Neural cell (in vitro differentiated cells): Measurements from ENCODE around the gene ANKRD33. TPM values are rescaled to one million over a fixed set of nuclear protein-coding genes. Genes with fewer than 3 reads are reported as not detected.

Experiments used
- H2AFZ ChIP-seq: fragments of 200-600, 300-800 bp; sonication (generic), shearing (Covaris generic); 2 replicates; pipeline ENCODE4 v1.6.0; 2014; ENCODE audit warnings: low read depth, mild to moderate bottlenecking, antibody characterized with exemption, low read length, moderate library complexity
- H3F3A ChIP-seq: fragments of 200-600 bp; shearing (Covaris generic); 2 replicates; pipeline ENCODE4 v1.6.1; 2016; ENCODE audit warnings: mild to moderate bottlenecking, moderate library complexity, mixed read lengths, antibody characterized with exemption, low read length; ENCODE audit not compliant: insufficient read depth, poor library complexity, severe bottlenecking
- H3K27ac ChIP-seq: fragments of 200-600, 300-800 bp; sonication (generic), shearing (Covaris generic); 2 replicates; pipeline ENCODE4 v1.5.1; 2014; ENCODE audit warnings: mild to moderate bottlenecking, low read length, moderate library complexity
- H3K27me3 ChIP-seq: fragments of 300-800, 200-600 bp; sonication (generic), shearing (Covaris generic); 2 replicates; pipeline ENCODE4 v1.6.0; 2014; ENCODE audit warnings: mild to moderate bottlenecking, low read depth, low read length, moderate library complexity; ENCODE audit not compliant: insufficient read depth
- H3K36me3 ChIP-seq: fragments of 300-800, 200-600 bp; sonication (generic), shearing (Covaris generic); 2 replicates; pipeline ENCODE4 v1.5.1; 2014; ENCODE audit warnings: mild to moderate bottlenecking, antibody characterized with exemption, low read length, moderate library complexity; ENCODE audit not compliant: insufficient read depth
- H3K4me2 ChIP-seq: fragments of 300-800, 200-600 bp; sonication (generic), shearing (Covaris generic); 2 replicates; pipeline ENCODE4 v1.6.0; 2014; ENCODE audit warnings: mild to moderate bottlenecking, low read length
- H3K4me3 ChIP-seq: fragments of 300-800, 200-600 bp; sonication (generic), shearing (Covaris generic); 2 replicates; pipeline ENCODE4 v1.5.1; 2014; ENCODE audit warnings: mild to moderate bottlenecking, low read length, moderate library complexity
- H3K79me2 ChIP-seq: fragments of 200-600 bp; shearing (Covaris generic); replicated peaks from 2 replicates; pipeline ENCODE4 v1.6.0; 2014; ENCODE audit warnings: mild to moderate bottlenecking, low read length, moderate library complexity; ENCODE audit not compliant: insufficient read depth
- H3K9ac ChIP-seq: fragments of 300-800, 200-600 bp; sonication (generic), shearing (Covaris generic); 2 replicates; pipeline ENCODE4 v1.6.1; 2016; ENCODE audit warnings: mild to moderate bottlenecking, low read length, mixed read lengths
- H3K9me2 ChIP-seq: fragments of 200-600 bp; shearing (Covaris generic); 2 replicates; pipeline ENCODE4 v1.6.1; 2016; ENCODE audit warnings: mild to moderate bottlenecking, low read length, mixed read lengths; ENCODE audit not compliant: insufficient read depth
- H3K9me3 ChIP-seq: fragments of 200-600, 300-800 bp; sonication (generic), shearing (Covaris generic); 2 replicates; pipeline ENCODE4 v1.6.1; 2016; ENCODE audit warnings: mild to moderate bottlenecking, mixed run types, low read length, moderate library complexity, mixed read lengths
- H4K20me1 ChIP-seq: fragments of 200-600 bp; shearing (Covaris generic); 2 replicates; pipeline ENCODE4 v1.6.1; 2016; ENCODE audit warnings: mild to moderate bottlenecking, mixed run types; ENCODE audit not compliant: insufficient read depth
- EP300 ChIP-seq: fragments of 450-650 bp; conservative IDR thresholded peaks from 2 replicates; pipeline ENCODE4 v1.6.1; 2014; ENCODE audit warnings: antibody characterized with exemption, mild to moderate bottlenecking, moderate library complexity; ENCODE audit not compliant: poor library complexity, severe bottlenecking
- EZH2 ChIP-seq: fragments of 200-600, 300-800 bp; shearing (Covaris generic), sonication (generic); IDR thresholded peaks from 2 replicates; pipeline ENCODE4 v1.6.1; 2014; ENCODE audit warnings: antibody characterized with exemption, low read length, borderline replicate concordance, mild to moderate bottlenecking; ENCODE audit not compliant: insufficient read depth, poor library complexity, severe bottlenecking
- MXI1 ChIP-seq: fragments of 450-650 bp; conservative IDR thresholded peaks from 2 replicates; pipeline ENCODE4 v1.6.1; 2014; ENCODE audit warnings: antibody characterized with exemption, mild to moderate bottlenecking; ENCODE audit not compliant: poor library complexity, severe bottlenecking
- POLR2AphosphoS5 ChIP-seq: IDR thresholded peaks from 2 replicates; pipeline ENCODE4 v1.6.1; 2012
- RAD21 ChIP-seq: fragments of 450-650 bp; conservative IDR thresholded peaks from 2 replicates; pipeline ENCODE4 v1.6.1; 2014; ENCODE audit warnings: antibody characterized with exemption, mild to moderate bottlenecking, moderate library complexity
- SMC3 ChIP-seq: fragments of 450-650 bp; conservative IDR thresholded peaks from 2 replicates; pipeline ENCODE4 v1.6.1; 2014; ENCODE audit warnings: antibody characterized with exemption, mild to moderate bottlenecking, moderate library complexity; ENCODE audit not compliant: poor library complexity
- TAF1 ChIP-seq: IDR thresholded peaks from 2 replicates; pipeline ENCODE4 v1.6.1; 2012; ENCODE audit warnings: low read depth
- polyA plus RNA-seq: library from polyadenylated mRNA; depleted of rRNA; stranded (reverse); fragments of >200 nt; gene quantifications from 2 replicates; pipeline ENCODE4 v1.2.3, GENCODE V29; 2014
- TF ChIP-seq, protein P1 (sequence below): IDR thresholded peaks from 2 replicates; pipeline ENCODE4 v1.6.1; 2012; ENCODE audit warnings: borderline replicate concordance
- TF ChIP-seq, protein P2 (sequence below): fragments of 450-650 bp; IDR thresholded peaks from 2 replicates; pipeline ENCODE4 v1.5.1; 2014; ENCODE audit warnings: antibody characterized with exemption, mild to moderate bottlenecking, moderate library complexity; ENCODE audit not compliant: poor library complexity, severe bottlenecking

ANKRD33 gene
- polyA plus RNA-seq, 1 donor from 2014 or later, result not detected

DNA sequence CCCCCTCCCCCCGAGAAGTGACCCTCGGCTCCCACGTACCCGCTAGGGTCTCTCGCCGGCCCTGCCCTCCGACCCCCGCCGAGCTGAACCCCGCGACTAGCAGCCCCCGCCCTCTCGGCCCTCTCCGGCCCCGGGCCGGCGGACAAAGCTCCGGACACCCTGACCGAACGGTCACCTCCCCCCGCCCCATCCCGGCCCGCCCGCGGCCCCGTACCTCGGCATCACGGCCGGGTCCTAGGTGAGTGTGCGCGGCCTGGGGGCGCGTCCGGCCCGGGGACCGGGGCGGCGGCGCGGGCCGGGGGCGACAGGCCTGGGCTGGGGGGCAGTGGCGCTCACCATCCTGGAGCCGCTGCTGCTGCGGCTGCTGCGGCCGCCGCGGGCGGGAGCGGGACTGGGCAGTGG, 39.6 kb upstream of the ANKRD33 start, which contains the start of gene FIGNL2:
TSS of gene FIGNL2 (minus strand) at position 393 of the 402 bp plus-strand sequence. CDS start 26,305 bp downstream, outside the sequence.
- Histone ChIP-seq H3K9me2 (no peaks in the 10 kb centered on the region), H3K27ac (no peak within 1 kb of the TSS), H3K27me3 (peaks cover 14% of the 10 kb centered on the region), H3K36me3 (no peaks in the 10 kb centered on the region), H2AFZ (no peak within 1 kb of the TSS), H3K9me3 (no peaks in the 10 kb centered on the region), H3K4me3 (peak within 1 kb of the TSS; percentile 65), H3K79me2 (peaks cover 33% of the 10 kb centered on the region), H3K4me2 (no peak within 1 kb of the TSS), H4K20me1 (no peaks in the 10 kb centered on the region), H3K9ac (peak within 1 kb of the TSS; percentile 57), H3F3A (no peaks in the 10 kb centered on the region)
- TF ChIP-seq, protein P1, sequence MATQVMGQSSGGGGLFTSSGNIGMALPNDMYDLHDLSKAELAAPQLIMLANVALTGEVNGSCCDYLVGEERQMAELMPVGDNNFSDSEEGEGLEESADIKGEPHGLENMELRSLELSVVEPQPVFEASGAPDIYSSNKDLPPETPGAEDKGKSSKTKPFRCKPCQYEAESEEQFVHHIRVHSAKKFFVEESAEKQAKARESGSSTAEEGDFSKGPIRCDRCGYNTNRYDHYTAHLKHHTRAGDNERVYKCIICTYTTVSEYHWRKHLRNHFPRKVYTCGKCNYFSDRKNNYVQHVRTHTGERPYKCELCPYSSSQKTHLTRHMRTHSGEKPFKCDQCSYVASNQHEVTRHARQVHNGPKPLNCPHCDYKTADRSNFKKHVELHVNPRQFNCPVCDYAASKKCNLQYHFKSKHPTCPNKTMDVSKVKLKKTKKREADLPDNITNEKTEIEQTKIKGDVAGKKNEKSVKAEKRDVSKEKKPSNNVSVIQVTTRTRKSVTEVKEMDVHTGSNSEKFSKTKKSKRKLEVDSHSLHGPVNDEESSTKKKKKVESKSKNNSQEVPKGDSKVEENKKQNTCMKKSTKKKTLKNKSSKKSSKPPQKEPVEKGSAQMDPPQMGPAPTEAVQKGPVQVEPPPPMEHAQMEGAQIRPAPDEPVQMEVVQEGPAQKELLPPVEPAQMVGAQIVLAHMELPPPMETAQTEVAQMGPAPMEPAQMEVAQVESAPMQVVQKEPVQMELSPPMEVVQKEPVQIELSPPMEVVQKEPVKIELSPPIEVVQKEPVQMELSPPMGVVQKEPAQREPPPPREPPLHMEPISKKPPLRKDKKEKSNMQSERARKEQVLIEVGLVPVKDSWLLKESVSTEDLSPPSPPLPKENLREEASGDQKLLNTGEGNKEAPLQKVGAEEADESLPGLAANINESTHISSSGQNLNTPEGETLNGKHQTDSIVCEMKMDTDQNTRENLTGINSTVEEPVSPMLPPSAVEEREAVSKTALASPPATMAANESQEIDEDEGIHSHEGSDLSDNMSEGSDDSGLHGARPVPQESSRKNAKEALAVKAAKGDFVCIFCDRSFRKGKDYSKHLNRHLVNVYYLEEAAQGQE, result no peak
- TF ChIP-seq, protein P2, sequence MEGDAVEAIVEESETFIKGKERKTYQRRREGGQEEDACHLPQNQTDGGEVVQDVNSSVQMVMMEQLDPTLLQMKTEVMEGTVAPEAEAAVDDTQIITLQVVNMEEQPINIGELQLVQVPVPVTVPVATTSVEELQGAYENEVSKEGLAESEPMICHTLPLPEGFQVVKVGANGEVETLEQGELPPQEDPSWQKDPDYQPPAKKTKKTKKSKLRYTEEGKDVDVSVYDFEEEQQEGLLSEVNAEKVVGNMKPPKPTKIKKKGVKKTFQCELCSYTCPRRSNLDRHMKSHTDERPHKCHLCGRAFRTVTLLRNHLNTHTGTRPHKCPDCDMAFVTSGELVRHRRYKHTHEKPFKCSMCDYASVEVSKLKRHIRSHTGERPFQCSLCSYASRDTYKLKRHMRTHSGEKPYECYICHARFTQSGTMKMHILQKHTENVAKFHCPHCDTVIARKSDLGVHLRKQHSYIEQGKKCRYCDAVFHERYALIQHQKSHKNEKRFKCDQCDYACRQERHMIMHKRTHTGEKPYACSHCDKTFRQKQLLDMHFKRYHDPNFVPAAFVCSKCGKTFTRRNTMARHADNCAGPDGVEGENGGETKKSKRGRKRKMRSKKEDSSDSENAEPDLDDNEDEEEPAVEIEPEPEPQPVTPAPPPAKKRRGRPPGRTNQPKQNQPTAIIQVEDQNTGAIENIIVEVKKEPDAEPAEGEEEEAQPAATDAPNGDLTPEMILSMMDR, result no peak
- no peak for TF ChIP-seq POLR2AphosphoS5
- no peak for TF ChIP-seq TAF1
- no peak for TF ChIP-seq EZH2
- TF ChIP-seq EP300, result no peak
- TF ChIP-seq RAD21, result no peak
- TF ChIP-seq MXI1, result no peak
- TF ChIP-seq SMC3, result no peak

DNA sequence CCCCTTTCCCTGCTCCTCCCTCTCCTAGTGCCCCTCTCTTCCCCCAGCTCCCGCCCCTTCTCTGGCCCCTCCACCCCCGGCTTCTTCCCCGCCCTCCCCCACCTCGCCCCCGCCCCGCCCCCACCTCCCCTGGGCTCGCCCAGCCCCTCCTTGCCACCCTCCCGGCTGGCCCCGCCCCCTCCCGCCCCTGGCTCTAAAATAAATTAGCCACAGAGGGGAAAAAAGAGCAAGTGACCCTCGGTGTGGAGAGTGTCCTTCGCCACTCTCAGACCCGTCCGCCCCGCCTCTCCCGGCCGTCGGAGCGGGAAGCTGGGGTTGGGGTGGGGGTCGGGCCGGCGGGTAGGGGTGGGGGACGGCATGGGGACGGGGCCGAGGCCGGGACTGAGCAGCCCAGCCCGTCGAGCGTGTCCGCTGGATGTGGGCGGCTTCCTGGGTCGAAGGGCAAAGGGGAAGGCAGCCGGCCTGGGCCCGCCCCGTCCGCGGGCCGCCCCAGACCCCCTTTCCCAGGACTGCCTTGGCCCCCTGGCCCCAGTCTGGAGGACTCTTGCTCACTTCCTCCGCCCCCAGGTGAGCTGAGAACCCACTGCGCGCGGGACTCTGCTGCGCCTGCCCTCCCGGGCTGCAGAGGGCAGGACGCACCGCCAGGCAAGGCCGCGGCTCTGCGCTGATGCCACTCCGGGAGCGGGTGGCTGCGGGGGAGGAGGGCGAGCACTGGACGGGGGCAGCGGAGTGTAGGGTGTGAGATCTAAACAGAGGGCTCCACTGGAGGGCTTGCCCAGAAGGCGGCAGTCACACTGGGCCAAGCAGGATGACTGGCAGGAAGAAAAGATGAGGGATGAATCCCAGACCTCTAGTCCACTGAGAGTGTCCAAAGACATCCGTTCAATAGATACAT, 38.8 kb upstream of the ANKRD33 start:
- TF ChIP-seq, protein P2, result no peak
- no peak for TF ChIP-seq MXI1
- Histone ChIP-seq H3K9me2 (no peaks in the 10 kb centered on the region), H4K20me1 (no peaks in the 10 kb centered on the region), H3F3A (no peaks in the 10 kb centered on the region), H3K27me3 (peaks cover 14% of the 10 kb centered on the region), H3K4me3 (no peak overlapping the region), H2AFZ (no peak overlapping the region), H3K9ac (no peak overlapping the region), H3K36me3 (no peaks in the 10 kb centered on the region), H3K9me3 (no peaks in the 10 kb centered on the region), H3K4me2 (no peak overlapping the region), H3K27ac (no peak overlapping the region), H3K79me2 (peaks cover 26% of the 10 kb centered on the region)
